ENCODE results near the gene NRARP.

NRARP gene

GRCh38 chr9:137281345-137282116 lies 20.5 kb downstream of the NRARP start:
- H3K27me3 ChIP-seq (replicated peaks; ENCODE audit: control insufficient read depth, insufficient read depth, low read length, poor library complexity, severe bottlenecking) = no peaks in the 10 kb centered on the region
- no peak overlapping the region for H3K27ac ChIP-seq (ENCODE audit: insufficient read depth, low read length, poor library complexity, severe bottlenecking)
- no peaks in the 10 kb centered on the region for H3K9me3 ChIP-seq (ENCODE audit: control insufficient read depth, low read length)
- H3K4me3 ChIP-seq (ENCODE audit: insufficient read depth, low read depth, low read length, poor library complexity, severe bottlenecking) = no peak overlapping the region
- no peak for DNase-seq
- H3K36me3 ChIP-seq (ENCODE audit: control insufficient read depth, insufficient read depth, low read length) = peaks cover 5% of the 10 kb centered on the region
- peaks cover 19% of the 10 kb centered on the region for H3K4me1 ChIP-seq (ENCODE audit: control insufficient read depth, insufficient read depth, low read length, poor library complexity, severe bottlenecking)

- Histone ChIP-seq H3K4me3 (ENCODE audit: insufficient read depth, low read depth, low read length, poor library complexity, severe bottlenecking) (no peak overlapping the region), H3K36me3 (ENCODE audit: control insufficient read depth, insufficient read depth, low read length) (peaks cover 5% of the 10 kb centered on the region), H3K27me3 (replicated peaks; ENCODE audit: control insufficient read depth, insufficient read depth, low read length, poor library complexity, severe bottlenecking) (no peaks in the 10 kb centered on the region), H3K9me3 (ENCODE audit: control insufficient read depth, low read length) (no peaks in the 10 kb centered on the region), H3K27ac (ENCODE audit: insufficient read depth, low read length, poor library complexity, severe bottlenecking) (no peak overlapping the region), H3K4me1 (ENCODE audit: control insufficient read depth, insufficient read depth, low read length, poor library complexity, severe bottlenecking) (peaks cover 19% of the 10 kb centered on the region)
- DNase-seq = no peak
Measured at GRCh38 chr9:137280474-137281344, 21.4 kb downstream of the NRARP start.

DNA sequence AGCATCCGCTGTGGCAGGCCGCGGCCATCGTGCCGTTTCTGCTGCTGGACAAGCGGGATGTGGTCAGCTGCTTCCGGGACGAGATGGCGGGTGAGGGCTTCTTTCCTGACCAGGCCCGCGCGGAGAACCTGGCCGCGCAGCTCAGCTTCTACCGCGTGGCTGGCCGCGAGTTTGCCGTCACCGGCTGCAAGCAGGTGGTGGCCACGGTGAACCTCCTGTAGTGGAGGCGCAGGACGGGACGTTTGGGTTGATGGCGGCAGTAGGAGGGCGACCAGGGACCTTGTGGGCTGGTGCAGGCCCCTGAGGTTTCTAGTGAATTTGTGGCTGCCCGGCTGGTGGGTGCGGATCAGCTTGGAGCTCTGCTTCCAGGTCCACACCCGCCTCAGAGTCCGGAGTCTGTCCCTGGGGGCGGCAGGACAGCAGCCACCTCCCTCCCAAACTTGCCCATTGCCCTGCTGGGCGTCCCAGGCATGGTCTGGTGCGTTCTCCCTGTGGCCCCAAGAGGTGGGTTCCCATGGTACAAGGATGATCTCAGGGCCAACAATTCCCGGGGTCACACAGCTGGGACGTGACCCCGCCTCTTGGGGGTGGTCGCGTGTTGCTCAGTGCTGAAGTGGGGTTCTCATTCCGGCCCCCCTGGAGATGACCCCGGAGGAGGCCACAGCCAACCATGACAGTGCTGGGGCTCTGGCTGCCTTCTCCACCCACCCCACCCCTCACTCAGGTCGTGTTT lies 22.2 kb downstream of the NRARP start:
- no peak overlapping the region for H3K27ac ChIP-seq (ENCODE audit: insufficient read depth, low read length, poor library complexity, severe bottlenecking)
- DNase-seq = no peak
- H3K4me1 ChIP-seq (ENCODE audit: control insufficient read depth, insufficient read depth, low read length, poor library complexity, severe bottlenecking) = peaks cover 19% of the 10 kb centered on the region
- no peaks in the 10 kb centered on the region for H3K9me3 ChIP-seq (ENCODE audit: control insufficient read depth, low read length)
- H3K27me3 ChIP-seq (replicated peaks; ENCODE audit: control insufficient read depth, insufficient read depth, low read length, poor library complexity, severe bottlenecking) = no peaks in the 10 kb centered on the region
- H3K4me3 ChIP-seq (ENCODE audit: insufficient read depth, low read depth, low read length, poor library complexity, severe bottlenecking) = no peak overlapping the region
- peaks cover 5% of the 10 kb centered on the region for H3K36me3 ChIP-seq (ENCODE audit: control insufficient read depth, insufficient read depth, low read length)

DNA sequence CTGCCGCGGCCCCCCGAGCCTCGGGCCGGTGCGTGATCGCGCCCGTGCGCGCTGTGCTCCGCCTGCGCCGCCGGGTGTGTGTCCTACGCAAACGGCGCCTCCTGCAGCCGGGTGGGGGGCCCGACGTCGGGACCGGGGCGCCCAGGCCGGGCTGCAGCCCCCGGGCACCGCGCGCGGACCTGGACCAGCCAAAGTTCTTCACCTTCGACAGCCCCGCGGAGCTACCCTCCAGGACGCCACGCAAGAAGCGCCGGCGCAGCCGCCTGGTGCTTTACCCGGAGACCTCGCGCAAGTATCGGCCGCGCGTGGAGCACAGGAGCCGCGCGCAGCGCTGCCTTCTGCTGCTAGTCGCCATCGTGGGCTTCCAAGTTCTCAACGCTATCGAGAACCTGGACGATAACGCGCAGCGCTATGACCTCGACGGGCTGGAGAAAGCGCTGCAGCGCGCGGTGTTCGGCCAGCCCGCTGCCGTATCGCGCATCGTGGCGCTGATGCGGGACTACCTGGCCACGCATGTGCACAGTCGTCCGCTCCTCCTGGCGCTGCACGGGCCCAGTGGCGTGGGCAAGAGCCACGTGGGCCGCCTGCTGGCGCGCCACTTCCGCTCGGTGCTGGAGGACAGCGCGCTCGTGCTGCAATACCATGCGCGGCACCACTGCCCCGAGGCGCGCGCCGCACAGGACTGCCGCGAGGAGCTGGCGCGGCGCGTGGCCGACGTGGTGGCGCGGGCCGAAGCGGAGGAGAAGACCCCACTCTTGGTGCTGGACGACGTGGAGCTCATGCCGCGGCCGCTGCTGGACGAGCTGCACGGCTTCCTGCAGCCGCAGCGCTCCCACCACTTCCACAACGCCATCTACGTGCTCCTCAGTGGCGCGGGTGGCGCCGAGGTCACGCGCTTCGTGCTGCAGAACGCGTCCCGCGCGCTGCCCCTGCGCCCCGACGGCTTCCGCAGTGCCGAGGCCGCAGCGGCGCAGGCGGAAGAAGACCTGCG lies 23.1 kb downstream of the NRARP start:
- H3K4me3 ChIP-seq (ENCODE audit: insufficient read depth, low read depth, low read length, poor library complexity, severe bottlenecking) = no peak overlapping the region
- peaks cover 5% of the 10 kb centered on the region for H3K36me3 ChIP-seq (ENCODE audit: control insufficient read depth, insufficient read depth, low read length)
- peaks cover 19% of the 10 kb centered on the region for H3K4me1 ChIP-seq (ENCODE audit: control insufficient read depth, insufficient read depth, low read length, poor library complexity, severe bottlenecking)
- H3K9me3 ChIP-seq (ENCODE audit: control insufficient read depth, low read length) = no peaks in the 10 kb centered on the region
- H3K27me3 ChIP-seq (replicated peaks; ENCODE audit: control insufficient read depth, insufficient read depth, low read length, poor library complexity, severe bottlenecking) = no peaks in the 10 kb centered on the region
- no peak overlapping the region for H3K27ac ChIP-seq (ENCODE audit: insufficient read depth, low read length, poor library complexity, severe bottlenecking)
- no peak for DNase-seq

DNA sequence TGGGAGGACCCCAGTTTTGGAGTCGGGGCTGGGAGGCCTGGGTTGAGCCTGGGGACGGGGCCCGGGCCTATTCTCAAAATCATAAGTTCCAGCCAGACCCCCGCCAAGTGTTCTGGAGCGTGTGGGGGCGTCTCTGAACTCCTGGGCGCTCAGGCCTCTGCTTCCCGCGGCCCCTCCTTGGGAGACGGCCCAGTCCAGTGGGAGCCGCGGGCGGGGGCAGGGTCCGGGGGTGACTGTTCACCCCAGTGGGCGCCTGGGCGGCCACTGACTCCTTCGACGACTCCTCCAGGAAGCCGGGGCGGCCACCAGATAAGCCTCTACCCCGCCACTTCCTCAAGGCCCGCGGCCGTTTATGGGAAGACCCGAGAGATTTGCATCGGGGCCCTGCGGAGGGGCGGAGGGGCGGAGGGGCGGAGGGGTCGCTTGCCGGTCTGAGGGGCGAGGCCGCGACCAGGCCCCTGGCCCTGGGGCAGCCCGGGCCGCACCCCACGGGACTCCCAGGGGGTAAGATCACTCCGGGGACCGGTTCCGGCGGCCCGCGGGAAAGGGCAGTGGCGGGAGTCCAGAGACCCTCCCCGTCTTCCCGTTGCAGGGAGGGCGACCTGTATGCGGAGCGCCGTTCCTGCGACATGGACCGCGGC lies 23.9 kb downstream of the NRARP start:
- Histone ChIP-seq H3K27ac (ENCODE audit: insufficient read depth, low read length, poor library complexity, severe bottlenecking) (no peak overlapping the region), H3K27me3 (replicated peaks; ENCODE audit: control insufficient read depth, insufficient read depth, low read length, poor library complexity, severe bottlenecking) (no peaks in the 10 kb centered on the region), H3K4me1 (ENCODE audit: control insufficient read depth, insufficient read depth, low read length, poor library complexity, severe bottlenecking) (peaks cover 19% of the 10 kb centered on the region), H3K4me3 (ENCODE audit: insufficient read depth, low read depth, low read length, poor library complexity, severe bottlenecking) (peak overlapping the region; percentile 63), H3K36me3 (ENCODE audit: control insufficient read depth, insufficient read depth, low read length) (peaks cover 8% of the 10 kb centered on the region), H3K9me3 (ENCODE audit: control insufficient read depth, low read length) (no peaks in the 10 kb centered on the region)
- DNase-seq = no peak

DNA sequence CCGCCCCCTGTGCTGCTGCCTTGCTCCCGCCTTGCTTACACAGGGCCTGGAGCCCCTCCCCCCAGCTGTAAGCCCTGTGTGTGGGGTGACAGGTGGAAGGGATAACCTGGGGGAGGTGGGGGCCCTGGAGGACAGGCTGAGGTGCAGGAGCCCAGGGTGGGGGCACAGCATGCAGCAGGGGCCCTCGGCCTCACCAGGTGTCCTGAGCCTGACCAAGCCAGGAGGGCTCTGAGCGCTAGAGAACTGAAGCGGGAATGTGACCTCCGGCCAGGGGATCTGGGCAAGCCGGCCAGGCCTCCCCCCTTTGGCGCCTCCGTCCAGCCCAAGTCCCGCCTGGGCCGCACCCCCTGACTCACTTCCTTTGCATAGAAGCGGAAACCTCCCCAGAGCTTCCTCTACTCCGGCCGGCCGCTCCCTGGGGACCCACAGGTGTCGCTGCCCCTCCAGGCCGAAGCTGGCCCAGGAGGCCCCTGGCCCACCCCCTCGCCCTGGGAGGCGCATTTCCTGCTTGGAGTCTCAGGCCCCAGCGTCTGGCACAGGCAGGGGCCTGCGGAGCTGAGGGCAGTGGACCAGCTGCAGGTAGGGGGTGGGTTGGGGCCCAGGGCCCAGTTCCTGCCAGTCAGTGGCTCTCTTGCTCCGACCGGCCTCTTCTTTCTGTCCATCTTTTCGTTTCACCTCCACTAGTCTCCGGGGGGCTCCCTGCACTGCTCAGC lies 24.6 kb downstream of the NRARP start, which contains the start of gene TOR4A:
TOR4A (plus strand) TSS at position 398 of the 713 bp plus-strand sequence. CDS start 964 bp downstream, outside the sequence.
- no peaks in the 10 kb centered on the region for H3K27me3 ChIP-seq (replicated peaks; ENCODE audit: control insufficient read depth, insufficient read depth, low read length, poor library complexity, severe bottlenecking)
- H3K4me1 ChIP-seq (ENCODE audit: control insufficient read depth, insufficient read depth, low read length, poor library complexity, severe bottlenecking) = peaks cover 19% of the 10 kb centered on the region
- DNase-seq = no peak
- no peak within 1 kb of the TSS for H3K27ac ChIP-seq (ENCODE audit: insufficient read depth, low read length, poor library complexity, severe bottlenecking)
- peaks cover 15% of the 10 kb centered on the region for H3K36me3 ChIP-seq (ENCODE audit: control insufficient read depth, insufficient read depth, low read length)
- H3K9me3 ChIP-seq (ENCODE audit: control insufficient read depth, low read length) = no peaks in the 10 kb centered on the region
- H3K4me3 ChIP-seq (ENCODE audit: insufficient read depth, low read depth, low read length, poor library complexity, severe bottlenecking) = peak within 1 kb of the TSS; percentile 63

GRCh38 chr9:137276473-137277328 lies 25.4 kb downstream of the NRARP start:
- DNase-seq = no peak
- H3K27me3 ChIP-seq (replicated peaks; ENCODE audit: control insufficient read depth, insufficient read depth, low read length, poor library complexity, severe bottlenecking) = no peaks in the 10 kb centered on the region
- peak overlapping the region; percentile 63 for H3K4me3 ChIP-seq (ENCODE audit: insufficient read depth, low read depth, low read length, poor library complexity, severe bottlenecking)
- H3K9me3 ChIP-seq (ENCODE audit: control insufficient read depth, low read length) = no peaks in the 10 kb centered on the region
- H3K36me3 ChIP-seq (ENCODE audit: control insufficient read depth, insufficient read depth, low read length) = peaks cover 21% of the 10 kb centered on the region
- H3K4me1 ChIP-seq (ENCODE audit: control insufficient read depth, insufficient read depth, low read length, poor library complexity, severe bottlenecking) = peaks cover 19% of the 10 kb centered on the region
- H3K27ac ChIP-seq (ENCODE audit: insufficient read depth, low read length, poor library complexity, severe bottlenecking) = no peak overlapping the region
